Prostate gland (tissue), 2 donors: Measurements from ENCODE around the gene FGF3. TPM values are rescaled to one million over a fixed set of nuclear protein-coding genes. Genes with fewer than 3 reads are reported as not detected.

Experiments used
- DNase-seq: peaks from one replicate; pipeline ENCODE4 v3.0.0-alpha.2; 2019; ENCODE audit warnings: low spot score
- H3K27ac ChIP-seq, 2 donors: fragments of 200-600 bp; sonication (generic); 2 replicates each; pipeline ENCODE4 v1.5.1; 2017 to 2019
- H3K27me3 ChIP-seq: fragments of 200-600 bp; sonication (generic); replicated peaks from 2 replicates; pipeline ENCODE4 v1.5.1; 2019; ENCODE audit not compliant: insufficient read depth
- H3K36me3 ChIP-seq, 2 donors: fragments of 200-600 bp; sonication (generic); 1 replicate in 1 of 2; 2 replicates in 1 of 2; pipeline versions ENCODE4 v1.5.1 to v1.8.1; 2017 to 2019
- H3K4me1 ChIP-seq: fragments of 200-600 bp; sonication (generic); replicated peaks from 2 replicates; pipeline ENCODE4 v1.5.1; 2019
- H3K4me3 ChIP-seq, 2 donors: fragments of 200-600 bp; sonication (generic); 2 replicates each; pipeline ENCODE4 v1.5.1; 2017 to 2019
- H3K9me3 ChIP-seq: fragments of 200-600 bp; sonication (generic); 2 replicates; pipeline ENCODE4 v1.5.1; 2017
- POLR2A ChIP-seq: fragments of 450-650 bp; IDR thresholded peaks from one replicate; pipeline ENCODE4 v1.6.1; 2016; ENCODE audit warnings: antibody characterized with exemption, mild to moderate bottlenecking
- POLR2AphosphoS5 ChIP-seq: sonication (generic); formaldehyde crosslinking; IDR thresholded peaks from one replicate; pipeline ENCODE4 v1.6.1; 2017; ENCODE audit warnings: antibody characterized with exemption
- WGBS: methylation state at CpG from one replicate; pipeline ENCODE4 v1.1.5; 2018; 5-methylcytosine and 5-hydroxymethylcytosine counted together
- intact Hi-C: fragments of 100-400 bp; cut with DNase I; formaldehyde crosslinking; loops from one replicate; pipeline ENCODE4 v1.14.2; 2022
- total RNA-seq, 2 donors: library from RNA; depleted of rRNA; stranded (reverse); fragments of >200 nt; gene quantifications; one replicate each; pipeline ENCODE4 v1.1.0, GENCODE V29; 2016
- TF ChIP-seq, protein P1 (sequence below), 4 experiments: fragments of 200-600 bp in 2 of 4; fragments of 450-650 bp in 2 of 4; sonication (generic) in 2 of 4; IDR thresholded peaks; 1 replicate in 3 of 4; 2 replicates in 1 of 4; pipeline ENCODE4 v1.5.1; 2016 to 2019; ENCODE audit warnings: antibody characterized with exemption in 4 of 4, mild to moderate bottlenecking in 2 of 4, moderate library complexity in 2 of 4

FGF3 gene
- total RNA-seq, 2 donors from 2014 or later = not detected

DNA sequence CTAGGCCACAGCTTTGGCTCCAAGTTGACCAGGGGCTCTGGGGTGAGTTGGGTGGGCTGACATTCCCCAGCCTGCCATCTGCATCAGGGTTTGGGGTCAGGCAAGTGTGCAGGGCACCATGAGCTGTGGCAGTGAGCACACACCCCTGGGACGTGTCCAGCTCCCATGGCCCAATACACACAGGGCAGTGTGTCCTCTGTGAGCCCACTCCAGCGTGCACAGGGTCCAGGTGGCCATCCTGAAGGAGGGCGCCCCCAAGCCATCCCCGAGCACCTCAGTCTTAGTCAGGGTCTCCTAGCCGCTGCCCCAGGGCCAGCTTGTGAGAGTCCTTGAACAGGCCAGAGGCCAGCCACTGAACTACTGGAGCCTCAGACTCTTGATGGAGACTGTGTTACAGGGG is 1.2 kb upstream of the FGF3 start:
- TF ChIP-seq, protein P1, sequence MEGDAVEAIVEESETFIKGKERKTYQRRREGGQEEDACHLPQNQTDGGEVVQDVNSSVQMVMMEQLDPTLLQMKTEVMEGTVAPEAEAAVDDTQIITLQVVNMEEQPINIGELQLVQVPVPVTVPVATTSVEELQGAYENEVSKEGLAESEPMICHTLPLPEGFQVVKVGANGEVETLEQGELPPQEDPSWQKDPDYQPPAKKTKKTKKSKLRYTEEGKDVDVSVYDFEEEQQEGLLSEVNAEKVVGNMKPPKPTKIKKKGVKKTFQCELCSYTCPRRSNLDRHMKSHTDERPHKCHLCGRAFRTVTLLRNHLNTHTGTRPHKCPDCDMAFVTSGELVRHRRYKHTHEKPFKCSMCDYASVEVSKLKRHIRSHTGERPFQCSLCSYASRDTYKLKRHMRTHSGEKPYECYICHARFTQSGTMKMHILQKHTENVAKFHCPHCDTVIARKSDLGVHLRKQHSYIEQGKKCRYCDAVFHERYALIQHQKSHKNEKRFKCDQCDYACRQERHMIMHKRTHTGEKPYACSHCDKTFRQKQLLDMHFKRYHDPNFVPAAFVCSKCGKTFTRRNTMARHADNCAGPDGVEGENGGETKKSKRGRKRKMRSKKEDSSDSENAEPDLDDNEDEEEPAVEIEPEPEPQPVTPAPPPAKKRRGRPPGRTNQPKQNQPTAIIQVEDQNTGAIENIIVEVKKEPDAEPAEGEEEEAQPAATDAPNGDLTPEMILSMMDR (IDR thresholded peaks at IDR 0.05) = no peak
- TF ChIP-seq POLR2A = no peak
- no peak for TF ChIP-seq POLR2AphosphoS5
- H3K4me3 ChIP-seq = no peak overlapping the region
- intact Hi-C loops = no loop called here
- H3K36me3 ChIP-seq = no peaks in the 10 kb centered on the region
- H3K27ac ChIP-seq = no peak overlapping the region
- no peaks in the 10 kb centered on the region for H3K9me3 ChIP-seq
- H3K4me1 ChIP-seq = no peaks in the 10 kb centered on the region
- H3K27me3 ChIP-seq = peaks cover 46% of the 10 kb centered on the region
- 98% methylated on average over 4 of the region's 5 CpGs for WGBS
- no peak for DNase-seq

DNA sequence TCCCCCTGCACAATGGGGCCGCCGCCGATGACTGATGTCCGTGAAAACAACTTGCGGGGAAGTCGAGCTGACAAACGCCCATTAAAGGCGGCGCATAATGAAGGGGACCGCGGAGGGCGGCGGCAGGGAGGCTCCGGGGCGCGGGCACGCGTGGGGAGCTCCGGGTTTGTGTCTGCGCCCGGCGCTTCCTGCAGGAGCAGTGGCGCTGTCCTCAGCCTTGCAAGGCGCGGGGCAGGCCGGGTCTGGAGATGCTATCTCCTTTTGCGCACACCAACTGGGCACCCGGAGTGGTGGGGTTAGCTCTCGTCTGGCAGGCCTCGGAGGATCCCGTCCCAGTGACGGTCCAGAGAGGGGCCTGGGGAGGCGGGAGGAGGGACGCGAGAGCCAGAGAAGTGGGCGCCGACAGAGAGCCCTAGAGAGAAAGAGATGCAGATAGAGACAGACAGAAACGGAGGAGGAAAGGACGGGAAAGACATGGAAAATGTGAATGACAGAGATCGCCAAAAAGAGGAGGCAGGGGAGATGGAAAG is 390 bp upstream of the FGF3 start:
- TF ChIP-seq POLR2A = no peak
- no peak for TF ChIP-seq POLR2AphosphoS5
- TF ChIP-seq, protein P1 (IDR thresholded peaks at IDR 0.05) = no peak
- Histone ChIP-seq H3K27ac (no peak overlapping the region), H3K9me3 (no peaks in the 10 kb centered on the region), H3K36me3 (no peaks in the 10 kb centered on the region), H3K4me3 (no peak overlapping the region), H3K4me1 (no peaks in the 10 kb centered on the region), H3K27me3 (peaks cover 46% of the 10 kb centered on the region)
- no peak for DNase-seq
- WGBS = 5% methylated on average over 31 of the region's 40 CpGs
- intact Hi-C loops = no loop called here

DNA sequence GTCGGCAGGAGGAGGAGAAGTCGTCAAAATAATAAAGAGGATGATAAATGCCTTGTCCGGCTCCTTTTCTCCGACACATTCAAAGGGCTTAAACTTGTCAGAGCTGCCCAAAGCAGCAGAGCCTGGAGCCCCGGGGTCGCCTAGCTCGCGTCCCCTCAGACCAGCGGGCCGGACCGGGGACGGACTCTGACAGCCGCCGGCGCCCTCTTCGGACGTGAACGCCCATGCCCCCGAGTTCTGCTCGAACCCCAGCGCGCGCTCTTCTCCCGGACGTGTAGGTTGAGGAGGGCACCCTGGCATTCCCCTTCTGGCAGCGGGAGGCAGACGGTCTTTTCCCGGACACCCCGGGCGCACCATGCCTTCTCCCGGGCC is 999 bp downstream of the FGF3 start:
- Histone ChIP-seq H3K9me3 (no peaks in the 10 kb centered on the region), H3K4me3 (no peak overlapping the region), H3K4me1 (no peaks in the 10 kb centered on the region), H3K27me3 (peaks cover 43% of the 10 kb centered on the region), H3K27ac (no peak overlapping the region), H3K36me3 (no peaks in the 10 kb centered on the region)
- TF ChIP-seq, protein P1 (IDR thresholded peaks at IDR 0.05) = no peak
- TF ChIP-seq POLR2AphosphoS5 (no peak), POLR2A (no peak)
- intact Hi-C loops = no loop called here
- WGBS = 1% methylated on average over 31 of the region's 31 CpGs
- no peak for DNase-seq

DNA sequence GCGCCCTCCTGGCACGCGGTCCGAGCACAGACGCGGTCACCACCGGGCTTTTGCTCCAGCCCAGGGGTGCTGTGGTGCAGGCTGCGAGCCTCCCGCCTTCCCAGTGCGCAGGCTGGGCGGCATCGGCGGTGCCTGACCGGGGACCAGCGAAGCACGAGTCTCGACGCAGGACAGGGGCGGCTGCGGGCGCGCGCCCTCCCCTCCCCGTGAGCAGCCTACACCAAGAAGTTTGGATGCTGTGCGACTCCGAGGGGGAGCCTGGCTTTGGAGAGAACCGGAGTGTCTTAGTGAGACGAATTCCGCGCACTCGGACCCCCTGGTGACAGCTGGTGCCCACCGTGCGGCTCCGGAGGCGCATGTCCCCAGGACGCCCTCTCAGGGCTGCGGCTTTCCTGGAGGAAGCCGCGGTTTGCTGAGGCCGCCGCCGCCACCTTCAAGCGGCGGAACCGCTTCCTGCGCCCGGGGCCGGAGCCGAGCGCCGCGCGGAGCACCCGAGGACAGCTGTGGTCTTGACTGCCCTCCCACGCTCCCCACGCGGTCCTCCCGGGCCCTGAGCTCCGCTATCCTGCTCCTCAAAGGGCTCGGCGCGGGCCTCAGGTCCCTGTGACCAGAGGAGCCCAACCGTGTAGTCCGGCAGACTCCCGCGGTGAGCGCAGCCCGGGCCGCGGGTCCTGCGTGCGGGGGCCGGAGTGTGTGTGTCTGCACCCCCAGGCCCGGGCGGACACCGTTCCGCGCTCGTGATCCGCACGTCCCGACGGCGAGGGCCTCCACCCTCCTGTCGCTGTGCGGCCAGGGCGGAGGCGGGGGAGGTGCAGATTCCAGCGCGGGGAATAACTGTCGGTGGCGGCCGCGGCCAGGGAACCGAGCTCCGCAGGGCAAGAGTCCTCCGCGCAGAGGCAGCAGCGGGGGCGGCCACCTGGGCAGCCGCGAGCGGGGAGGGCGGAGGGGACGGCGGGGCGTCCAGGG is 1.7 kb downstream of the FGF3 start:
- Histone ChIP-seq H3K4me1 (no peaks in the 10 kb centered on the region), H3K36me3 (no peaks in the 10 kb centered on the region), H3K27me3 (peaks cover 43% of the 10 kb centered on the region), H3K9me3 (no peaks in the 10 kb centered on the region), H3K27ac (no peak overlapping the region), H3K4me3 (no peak overlapping the region)
- TF ChIP-seq POLR2A = no peak
- TF ChIP-seq, protein P1 (IDR thresholded peaks at IDR 0.05) = no peak
- no peak for TF ChIP-seq POLR2AphosphoS5
- WGBS = 1% methylated on average over 101 of the region's 107 CpGs
- intact Hi-C loops = no loop called here
- DNase-seq = no peak
